ENCODE data around the gene PPP2R5A. TPM values are rescaled to one million over a fixed set of nuclear protein-coding genes. Genes with fewer than 3 reads are reported as not detected.

Gene PPP2R5A
- total and polyA plus RNA-seq, 3 donors from 2014 or later: 19.9 to 37.8 (median 26.9) TPM

DNA sequence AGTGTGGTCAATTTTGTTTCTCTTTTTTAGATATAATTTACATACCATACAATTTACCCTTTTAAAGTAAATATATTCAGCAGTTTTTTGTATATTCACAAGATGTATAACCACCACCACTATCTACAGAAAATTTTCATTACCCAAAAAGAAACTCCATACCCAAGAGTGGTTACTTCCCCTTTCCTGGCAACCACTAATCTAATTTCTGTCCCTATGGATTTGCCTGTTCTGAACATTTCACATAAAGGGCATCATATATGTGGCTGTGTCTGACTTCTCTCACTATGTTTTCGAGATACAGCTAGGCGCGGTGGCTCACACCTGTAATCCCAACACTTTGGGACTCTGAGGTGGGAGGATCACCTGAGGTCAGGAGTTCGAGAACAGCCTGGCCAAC is 115.8 kb downstream of the PPP2R5A start:
- H3K4me1 ChIP-seq: no peaks in the 10 kb centered on the region
- TF ChIP-seq POLR2A (IDR thresholded peaks at IDR 0.05): no peak
- TF ChIP-seq, protein P1, sequence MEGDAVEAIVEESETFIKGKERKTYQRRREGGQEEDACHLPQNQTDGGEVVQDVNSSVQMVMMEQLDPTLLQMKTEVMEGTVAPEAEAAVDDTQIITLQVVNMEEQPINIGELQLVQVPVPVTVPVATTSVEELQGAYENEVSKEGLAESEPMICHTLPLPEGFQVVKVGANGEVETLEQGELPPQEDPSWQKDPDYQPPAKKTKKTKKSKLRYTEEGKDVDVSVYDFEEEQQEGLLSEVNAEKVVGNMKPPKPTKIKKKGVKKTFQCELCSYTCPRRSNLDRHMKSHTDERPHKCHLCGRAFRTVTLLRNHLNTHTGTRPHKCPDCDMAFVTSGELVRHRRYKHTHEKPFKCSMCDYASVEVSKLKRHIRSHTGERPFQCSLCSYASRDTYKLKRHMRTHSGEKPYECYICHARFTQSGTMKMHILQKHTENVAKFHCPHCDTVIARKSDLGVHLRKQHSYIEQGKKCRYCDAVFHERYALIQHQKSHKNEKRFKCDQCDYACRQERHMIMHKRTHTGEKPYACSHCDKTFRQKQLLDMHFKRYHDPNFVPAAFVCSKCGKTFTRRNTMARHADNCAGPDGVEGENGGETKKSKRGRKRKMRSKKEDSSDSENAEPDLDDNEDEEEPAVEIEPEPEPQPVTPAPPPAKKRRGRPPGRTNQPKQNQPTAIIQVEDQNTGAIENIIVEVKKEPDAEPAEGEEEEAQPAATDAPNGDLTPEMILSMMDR (IDR thresholded peaks at IDR 0.05): no peak
- no peak overlapping the region for H3K4me3 ChIP-seq
- WGBS, 2 donors: 98 to 99% methylated on average over 4 of the region's 4 CpGs
- no peaks in the 10 kb centered on the region for H3K27me3 ChIP-seq
- intact Hi-C loops (cut with DNase I; ENCODE audit: low total_unique reads): no loop called here
- DNase-seq: no peak
- H3K36me3 ChIP-seq (ENCODE audit: low read depth, missing control alignments): no peaks in the 10 kb centered on the region
- H3K27ac ChIP-seq: no peak overlapping the region
- no peaks in the 10 kb centered on the region for H3K9me3 ChIP-seq

DNA sequence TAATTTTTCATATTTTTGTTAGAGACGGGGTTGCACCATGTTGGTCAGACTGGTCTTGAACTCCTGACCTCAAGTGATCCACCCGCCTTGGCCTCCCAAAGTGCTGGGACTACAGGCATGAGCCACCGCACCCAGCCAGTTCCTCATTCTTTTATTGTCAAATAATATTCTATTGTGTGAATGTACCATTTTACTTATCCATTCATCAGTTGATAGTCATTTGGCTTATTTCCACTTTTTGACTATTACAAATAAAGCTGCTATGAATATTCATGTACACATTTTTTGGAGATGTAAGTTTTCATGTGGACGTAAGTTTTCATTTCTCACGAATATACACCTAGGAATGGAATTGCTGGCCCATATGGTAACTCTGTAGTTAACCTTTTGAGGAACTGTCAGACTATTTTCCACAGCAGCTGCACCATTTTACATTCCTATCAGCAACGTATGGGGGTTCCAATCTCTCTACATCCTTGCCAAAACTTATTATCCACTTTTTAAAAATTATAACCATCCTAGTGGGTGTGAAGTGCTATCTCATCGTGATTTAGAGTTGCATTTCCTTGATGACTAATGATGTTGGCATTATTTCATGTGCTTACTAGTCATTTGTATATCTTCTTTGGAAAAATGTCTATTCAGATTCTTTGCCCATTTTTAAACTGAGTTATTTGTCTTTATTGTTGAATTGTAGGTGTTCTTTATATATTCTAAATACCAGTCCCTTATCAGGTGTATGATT is 116.8 kb downstream of the PPP2R5A start:
- no peak for TF ChIP-seq POLR2A (IDR thresholded peaks at IDR 0.05)
- TF ChIP-seq, protein P1 (IDR thresholded peaks at IDR 0.05): no peak
- no peak overlapping the region for H3K27ac ChIP-seq
- no peaks in the 10 kb centered on the region for H3K9me3 ChIP-seq
- 83 to 88% methylated on average over 7 of the region's 7 CpGs for WGBS, 2 donors
- H3K4me1 ChIP-seq: no peaks in the 10 kb centered on the region
- intact Hi-C loops (cut with DNase I; ENCODE audit: low total_unique reads): no loop called here
- H3K36me3 ChIP-seq (ENCODE audit: low read depth, missing control alignments): no peaks in the 10 kb centered on the region
- no peak for DNase-seq
- no peak overlapping the region for H3K4me3 ChIP-seq
- no peaks in the 10 kb centered on the region for H3K27me3 ChIP-seq

DNA sequence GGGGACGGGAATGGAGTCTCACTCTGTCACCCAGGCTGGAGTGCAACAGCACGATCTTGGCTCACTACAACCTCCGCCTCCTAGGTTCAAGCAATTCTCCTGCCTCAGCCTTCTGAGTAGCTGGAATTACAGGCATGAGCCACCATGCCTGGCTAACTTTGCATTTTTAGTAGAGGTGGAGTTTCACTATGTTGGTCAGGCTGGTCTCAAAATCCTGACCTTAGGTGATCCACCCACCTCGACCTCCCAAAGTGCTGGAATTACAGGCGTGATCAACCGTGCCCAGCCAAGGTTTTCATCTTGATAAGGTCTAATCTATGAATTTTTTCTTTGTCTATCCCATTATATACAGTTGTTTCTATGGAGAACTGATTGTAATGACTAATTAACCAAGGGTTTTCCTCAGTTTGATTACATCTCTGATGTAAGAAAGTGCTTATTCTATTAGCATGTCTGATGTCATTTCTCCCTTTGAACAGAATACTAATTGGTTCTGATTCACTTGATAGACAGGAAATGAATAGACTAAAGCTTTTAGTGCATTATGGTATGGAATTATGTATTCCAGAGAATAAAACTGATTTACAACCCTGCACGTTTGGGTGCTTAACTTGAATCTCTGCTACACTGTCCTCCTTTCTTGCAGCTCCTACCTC is 117.6 kb downstream of the PPP2R5A start:
- Histone ChIP-seq H3K4me1 (no peaks in the 10 kb centered on the region), H3K27me3 (no peaks in the 10 kb centered on the region), H3K4me3 (no peak overlapping the region), H3K9me3 (no peaks in the 10 kb centered on the region), H3K36me3 (ENCODE audit: low read depth, missing control alignments) (no peaks in the 10 kb centered on the region), H3K27ac (no peak overlapping the region)
- 83 to 92% methylated on average over 7 of the region's 7 CpGs for WGBS, 2 donors
- DNase-seq: no peak
- TF ChIP-seq, protein P1 (IDR thresholded peaks at IDR 0.05): no peak
- no peak for TF ChIP-seq POLR2A (IDR thresholded peaks at IDR 0.05)
- intact Hi-C loops (cut with DNase I; ENCODE audit: low total_unique reads): no loop called here

DNA sequence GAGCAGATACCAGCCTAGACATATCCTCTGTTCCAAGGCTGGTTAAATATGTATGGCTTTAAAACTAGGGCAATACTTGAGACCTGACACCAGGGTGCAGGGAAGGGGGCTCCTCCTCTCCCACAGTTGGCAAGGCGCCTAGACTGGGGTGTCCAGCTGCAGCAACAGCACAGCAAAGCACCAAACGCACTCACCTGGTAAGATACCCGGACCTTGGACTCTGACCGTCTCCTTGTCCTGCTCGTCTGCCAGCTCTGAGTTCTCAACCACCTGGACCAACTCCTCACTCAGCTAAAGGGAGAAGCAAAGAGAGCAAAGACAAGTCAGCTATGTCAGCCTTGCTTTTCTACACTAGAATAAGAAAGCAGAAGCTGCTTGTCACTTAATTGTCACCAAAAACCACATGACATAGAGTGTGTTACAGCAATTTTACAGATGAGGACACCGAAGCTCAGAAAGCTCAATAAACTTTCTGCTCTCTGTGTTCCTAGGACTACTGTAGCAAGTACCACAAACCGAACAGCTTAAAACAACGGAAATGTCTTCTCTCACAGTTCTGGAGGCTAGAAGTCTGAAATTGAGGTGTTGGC is 125.1 kb downstream of the PPP2R5A start:
- Histone ChIP-seq H3K27me3 (no peaks in the 10 kb centered on the region), H3K4me3 (no peak overlapping the region), H3K27ac (no peak overlapping the region), H3K9me3 (no peaks in the 10 kb centered on the region), H3K4me1 (peaks cover 7% of the 10 kb centered on the region), H3K36me3 (ENCODE audit: low read depth, missing control alignments) (no peaks in the 10 kb centered on the region)
- no peak for DNase-seq
- 95 to 97% methylated on average over 8 of the region's 8 CpGs for WGBS, 2 donors
- no peak for TF ChIP-seq POLR2A (IDR thresholded peaks at IDR 0.05)
- TF ChIP-seq, protein P1 (IDR thresholded peaks at IDR 0.05): no peak
- intact Hi-C loops (cut with DNase I; ENCODE audit: low total_unique reads): no loop called here

Small RNA genes lying within 50 kb of the gene (small RNA-seq; reads per million reads assigned to genes)
- 0 reads per million in 2 donors for gene SNORA16B

Other genes starting within 250 kb of the PPP2R5A start
- 10 to 100 TPM; 29.9 to 35.6 TPM for gene INTS7, start 249.9 kb upstream of the PPP2R5A start, total RNA-seq
- 51.1 TPM for gene INTS7, start 249.9 kb upstream of the PPP2R5A start, polyA plus RNA-seq (ENCODE audit: insufficient read depth, low read depth, low replicate concordance)
- 10 to 100 TPM; 25.3 to 25.4 TPM for gene DTL, start 249.7 kb upstream of the PPP2R5A start, total RNA-seq
- 45.1 TPM for gene DTL, start 249.7 kb upstream of the PPP2R5A start, polyA plus RNA-seq (ENCODE audit: insufficient read depth, low read depth, low replicate concordance)
- 10 to 100 TPM; 10.2 to 13.4 TPM for gene PACC1, start 129.5 kb downstream of the PPP2R5A start, total RNA-seq
- 15.9 TPM for gene PACC1, start 129.5 kb downstream of the PPP2R5A start, polyA plus RNA-seq (ENCODE audit: insufficient read depth, low read depth, low replicate concordance)
- gene NENF, start 147.5 kb downstream of the PPP2R5A start, total RNA-seq: 10 to 100 TPM; 33.9 to 54.6 TPM
- 41.6 TPM for gene NENF, start 147.5 kb downstream of the PPP2R5A start, polyA plus RNA-seq (ENCODE audit: insufficient read depth, low read depth, low replicate concordance)